Inferior parietal cortex (tissue), 1 donor: ENCODE results near the gene PCK2.

Experiments used
- DNase-seq: peaks from one replicate; pipeline ENCODE4 v3.0.0-alpha.2; 2016; ENCODE audit errors: extremely low spot score

PCK2 gene

GRCh38 chr14:24075485-24076301 lies 18.4 kb upstream of the PCK2 start:
- no peak for DNase-seq

- DNase-seq: no peak
Observed at GRCh38 chr14:24076302-24076601, 17.9 kb upstream of the PCK2 start.

GRCh38 chr14:24077086-24077485 lies 17.0 kb upstream of the PCK2 start:
- DNase-seq: no peak

GRCh38 chr14:24078146-24078545 lies 16.0 kb upstream of the PCK2 start:
- DNase-seq: no peak

GRCh38 chr14:24079491-24080141 lies 14.5 kb upstream of the PCK2 start:
- DNase-seq: no peak

GRCh38 chr14:24080142-24080530 lies 14.0 kb upstream of the PCK2 start:
- no peak for DNase-seq

- DNase-seq: peak; percentile 73
Observed at GRCh38 chr14:24080888-24081738, 13.0 kb upstream of the PCK2 start.

GRCh38 chr14:24081739-24082211 lies 12.3 kb upstream of the PCK2 start:
- no peak for DNase-seq

- no peak for DNase-seq
Observed at GRCh38 chr14:24082411-24083080, 11.6 kb upstream of the PCK2 start.

- no peak for DNase-seq
Observed at GRCh38 chr14:24083462-24083861, 10.6 kb upstream of the PCK2 start.

- DNase-seq: no peak
Observed at GRCh38 chr14:24084440-24084839, 9.7 kb upstream of the PCK2 start.

GRCh38 chr14:24085215-24085614 lies 8.9 kb upstream of the PCK2 start:
- DNase-seq: no peak

GRCh38 chr14:24086193-24086955 lies 7.7 kb upstream of the PCK2 start:
- DNase-seq: no peak

GRCh38 chr14:24087004-24087403 lies 7.1 kb upstream of the PCK2 start:
- DNase-seq: no peak

- DNase-seq: no peak
Observed at GRCh38 chr14:24088095-24088494, 6.0 kb upstream of the PCK2 start.

GRCh38 chr14:24089890-24090289 lies 4.2 kb upstream of the PCK2 start:
- no peak for DNase-seq

- no peak for DNase-seq
Observed at GRCh38 chr14:24092110-24092504, 2.0 kb upstream of the PCK2 start.

GRCh38 chr14:24092505-24093206 lies 1.5 kb upstream of the PCK2 start:
- no peak for DNase-seq

- DNase-seq: no peak
Observed at GRCh38 chr14:24093207-24093900, 757 bp upstream of the PCK2 start.

- no peak for DNase-seq
Observed at GRCh38 chr14:24094841-24095270, 745 bp downstream of the PCK2 start.
